H1 (cell line): Measurements from ENCODE around the gene SART1. TPM values are rescaled to one million over a fixed set of nuclear protein-coding genes. Genes with fewer than 3 reads are reported as not detected.

Source experiments
- CTCF ChIA-PET: fragments of 300-600 bp; sonication (Branson Sonifier 250); formaldehyde crosslinking; loops from one replicate; lab custom pipeline; 2021; ENCODE audit not compliant: partially characterized antibody; lab: Charles Lee
- POLR2A ChIA-PET: fragments of 300-600 bp; sonication (Branson Sonifier 250); formaldehyde crosslinking; loops from one replicate; lab custom pipeline; 2021; ENCODE audit warnings: inconsistent platforms; ENCODE audit not compliant: partially characterized antibody; lab: Charles Lee
- DNase-seq, 2 experiments: peaks; one replicate each; pipeline versions ENCODE4 v3.0.0 to v3.0.0-alpha.2; 2010 to 2022; ENCODE audit warnings: low spot score in 2 of 2, low read depth in 1 of 2, mixed read lengths in 1 of 2
- FAIRE-seq: peaks from 2 replicates; lab custom pipeline; 2011; peaks lifted over from hg19 to GRCh38; lab: Jason Lieb, UNC
- H2AFZ ChIP-seq: 2 replicates; pipeline ENCODE4 v1.8.1; 2012; ENCODE audit warnings: low read length, inconsistent platforms
- H2AK5ac ChIP-seq: 2 replicates; pipeline ENCODE4 v1.6.1; 2013; ENCODE audit warnings: low read depth, low read length
- H2BK120ac ChIP-seq: replicated peaks from 2 replicates; pipeline ENCODE3; 2013; ENCODE audit warnings: low read depth, low read length, inconsistent platforms
- H2BK12ac ChIP-seq: 2 replicates; pipeline ENCODE4 v1.6.1; 2013; ENCODE audit warnings: low read depth, low read length
- H2BK15ac ChIP-seq: 2 replicates; pipeline ENCODE4 v1.6.1; 2013; ENCODE audit warnings: low read length
- H2BK20ac ChIP-seq: 2 replicates; pipeline ENCODE4 v1.6.1; 2013; ENCODE audit warnings: low read length
- H2BK5ac ChIP-seq: 2 replicates; pipeline ENCODE4 v1.6.1; 2013; ENCODE audit warnings: low read depth, low read length
- H3K14ac ChIP-seq: 2 replicates; pipeline ENCODE4 v1.6.1; 2013; ENCODE audit warnings: inconsistent platforms; ENCODE audit not compliant: insufficient read length
- H3K18ac ChIP-seq: 2 replicates; pipeline ENCODE4 v1.6.1; 2013; ENCODE audit warnings: low read length; ENCODE audit errors: extremely low read depth
- H3K23ac ChIP-seq: 2 replicates; pipeline ENCODE4 v1.6.1; 2013; ENCODE audit warnings: inconsistent platforms; ENCODE audit not compliant: insufficient read length
- H3K23me2 ChIP-seq: 2 replicates; pipeline ENCODE4 v1.6.1; 2013; ENCODE audit warnings: low read depth, low read length
- H3K27ac ChIP-seq: 2 replicates; pipeline ENCODE4 v1.6.1; 2011; ENCODE audit warnings: low read depth, low read length, inconsistent platforms
- H3K27me3 ChIP-seq, 4 experiments: replicated peaks in 1 of 4; 1 replicate in 1 of 4; 2 replicates in 3 of 4; pipeline versions ENCODE4 v1.6.1 to v1.8.1; 2011 to 2013; ENCODE audit warnings: low read length in 3 of 4, mild to moderate bottlenecking in 3 of 4, inconsistent platforms in 2 of 4, mixed read lengths in 2 of 4, moderate library complexity in 1 of 4; ENCODE audit not compliant: control insufficient read depth in 3 of 4, insufficient read depth in 3 of 4; ENCODE audit errors: extremely low read depth in 1 of 4
- H3K36me3 ChIP-seq, 4 experiments: 2 replicates each; pipeline versions ENCODE4 v1.6.1 to v1.8.1; 2011 to 2013; ENCODE audit warnings: mild to moderate bottlenecking in 4 of 4, low read length in 3 of 4, moderate library complexity in 2 of 4, control low read depth in 1 of 4, inconsistent platforms in 1 of 4; ENCODE audit not compliant: insufficient read depth in 4 of 4, control insufficient read depth in 2 of 4
- H3K4ac ChIP-seq: replicated peaks from 2 replicates; pipeline ENCODE3; 2013; ENCODE audit warnings: low read length, low read depth, mixed read lengths, inconsistent platforms; ENCODE audit not compliant: insufficient read length
- H3K4me1 ChIP-seq, 4 experiments: replicated peaks in 1 of 4; 1 replicate in 1 of 4; 2 replicates in 3 of 4; pipeline versions ENCODE4 v1.6.1 to v1.8.1; 2011 to 2013; ENCODE audit warnings: low read length in 3 of 4, inconsistent platforms in 2 of 4, mixed read lengths in 1 of 4; ENCODE audit not compliant: insufficient read depth in 4 of 4, control insufficient read depth in 3 of 4
- H3K4me2 ChIP-seq, 2 experiments: 2 replicates each; pipeline versions ENCODE4 v1.6.1 to v1.8.1; 2011 to 2013; ENCODE audit warnings: low read depth in 2 of 2, low read length in 2 of 2, control low read depth in 1 of 2, inconsistent platforms in 1 of 2, mild to moderate bottlenecking in 1 of 2; ENCODE audit not compliant: insufficient read depth in 1 of 2
- H3K4me3 ChIP-seq, 4 experiments: fragments of 200-600, 300-600 bp in 1 of 4; sonication (generic), shearing (Covaris generic), sonication (Bioruptor Twin) in 1 of 4; 2 replicates each; pipeline versions ENCODE4 v1.5.1 to v1.8.1; 2011 to 2016; ENCODE audit warnings: low read length in 4 of 4, low read depth in 3 of 4, control low read depth in 2 of 4, inconsistent platforms in 2 of 4, mild to moderate bottlenecking in 2 of 4, mixed read lengths in 1 of 4, moderate library complexity in 1 of 4; ENCODE audit not compliant: insufficient read depth in 2 of 4; ENCODE audit errors: extremely low read depth in 1 of 4
- H3K56ac ChIP-seq: replicated peaks from 2 replicates; pipeline ENCODE3; 2013; ENCODE audit warnings: low read depth, mild to moderate bottlenecking, mixed read lengths, low read length, inconsistent platforms; ENCODE audit not compliant: insufficient read length
- H3K79me1 ChIP-seq: 2 replicates; pipeline ENCODE4 v1.6.1; 2013; ENCODE audit warnings: low read depth, low read length, control low read depth
- H3K79me2 ChIP-seq, 2 experiments: 2 replicates each; pipeline versions ENCODE4 v1.6.1 to v1.8.1; 2012 to 2013; ENCODE audit warnings: low read length in 2 of 2, mild to moderate bottlenecking in 2 of 2, inconsistent platforms in 1 of 2; ENCODE audit not compliant: insufficient read depth in 2 of 2, control insufficient read depth in 1 of 2
- H3K9ac ChIP-seq, 4 experiments: replicated peaks in 1 of 4; 1 replicate in 1 of 4; 2 replicates in 3 of 4; pipeline versions ENCODE4 v1.6.1 to v1.8.1; 2011 to 2013; ENCODE audit warnings: low read depth in 3 of 4, low read length in 3 of 4, control low read depth in 2 of 4, mild to moderate bottlenecking in 2 of 4, moderate library complexity in 2 of 4, inconsistent platforms in 1 of 4; ENCODE audit errors: extremely low read depth in 1 of 4
- H3K9me3 ChIP-seq, 2 experiments: 2 replicates each; pipeline versions ENCODE4 v1.6.1 to v1.8.1; 2012 to 2013; ENCODE audit warnings: mild to moderate bottlenecking in 2 of 2, moderate library complexity in 2 of 2, control low read depth in 1 of 2, inconsistent platforms in 1 of 2, low read depth in 1 of 2, low read length in 1 of 2, mixed read lengths in 1 of 2; ENCODE audit not compliant: insufficient read depth in 2 of 2
- H4K20me1 ChIP-seq, 2 experiments: replicated peaks in 1 of 2; 2 replicates each; pipeline versions ENCODE3 to v1.8.1; 2011 to 2013; ENCODE audit warnings: inconsistent platforms in 2 of 2, low read length in 2 of 2, mild to moderate bottlenecking in 1 of 2; ENCODE audit not compliant: insufficient read depth in 2 of 2, control insufficient read depth in 1 of 2
- H4K5ac ChIP-seq: 2 replicates; pipeline ENCODE4 v1.6.1; 2013; ENCODE audit warnings: low read length, low read depth, mixed read lengths, inconsistent platforms; ENCODE audit not compliant: insufficient read length
- H4K8ac ChIP-seq: 2 replicates; pipeline ENCODE4 v1.8.0; 2013; ENCODE audit warnings: mild to moderate bottlenecking, moderate library complexity, low read length, inconsistent platforms; ENCODE audit not compliant: insufficient read depth; ENCODE audit errors: extremely low read depth
- H4K91ac ChIP-seq: replicated peaks from 2 replicates; pipeline ENCODE3; 2013; ENCODE audit warnings: low read length, mixed read lengths, inconsistent platforms; ENCODE audit not compliant: insufficient read length
- EZH2 ChIP-seq: fragments of 200-600 bp; sonication (generic); IDR thresholded peaks from 2 replicates; pipeline ENCODE4 v1.7.1; 2012; ENCODE audit warnings: low read depth, mild to moderate bottlenecking, moderate library complexity, low read length, inconsistent platforms; ENCODE audit not compliant: severe bottlenecking
- NANOG ChIP-seq: IDR thresholded peaks from 2 replicates; pipeline ENCODE4 v1.6.1; 2011; ENCODE audit warnings: low read length, low read depth, mild to moderate bottlenecking, inconsistent platforms; ENCODE audit not compliant: insufficient read depth, poor library complexity, severe bottlenecking
- POU5F1 ChIP-seq: IDR thresholded peaks from 2 replicates; pipeline ENCODE4 v1.6.1; 2011; ENCODE audit warnings: low read depth, mild to moderate bottlenecking, low read length, moderate library complexity
- RFX5 ChIP-seq: IDR thresholded peaks from 2 replicates; pipeline ENCODE4 v1.6.1; 2011; ENCODE audit warnings: low read depth, low read length, improper control_type of control experiment, borderline replicate concordance
- WGBS, 2 experiments: shearing (Covaris generic) in 1 of 2; methylation state at CpG; one replicate each; pipeline versions ENCODE4 v1.1.6 to v1.1.7; 2013 to 2015; ENCODE audit warnings: low lambda C conversion rate in 2 of 2, mixed read lengths in 2 of 2, inconsistent platforms in 1 of 2, low coverage in 1 of 2, missing lambda C conversion rate in 1 of 2; ENCODE audit not compliant: insufficient replicate concordance in 2 of 2, insufficient coverage in 1 of 2, insufficient read length in 1 of 2; ENCODE audit errors: extremely low coverage in 1 of 2, missing lambda C conversion rate in 1 of 2; 5-methylcytosine and 5-hydroxymethylcytosine counted together
- polyA plus RNA-seq, 7 experiments: library from polyadenylated mRNA; depleted of rRNA in 3 of 7; stranded (reverse) in 5 of 7; unstranded in 2 of 7; fragments of >200 nt in 5 of 7; fragments of 200-250 nt in 2 of 7; gene quantifications; 1 replicate in 5 of 7; 2 replicates in 1 of 7; 4 replicates in 1 of 7; pipeline versions ENCODE4 v1.2.1 to v1.2.3, GENCODE V29; 2011 to 2013; ENCODE audit warnings: missing spikeins in 2 of 7, mixed read lengths in 2 of 7
- total RNA-seq: library from RNA; stranded (reverse); fragmentation: NEBNext Ultra II Directional; extraction: Animal tissue kit (Norgen Biotek cat#: 25700); gene quantifications from 2 replicates; pipeline ENCODE4 v1.2.1, GENCODE V29; 2021
- TF ChIP-seq, protein P1 (sequence below): IDR thresholded peaks from 2 replicates; pipeline ENCODE4 v1.6.1; 2012; ENCODE audit warnings: low read length, inconsistent platforms

SART1 gene
- total and polyA plus RNA-seq, 2 of the 8 experiments (the other 6 are each of a cell fraction or from before 2014, with no cell fraction given) = 9.7 to 46.1 TPM

DNA sequence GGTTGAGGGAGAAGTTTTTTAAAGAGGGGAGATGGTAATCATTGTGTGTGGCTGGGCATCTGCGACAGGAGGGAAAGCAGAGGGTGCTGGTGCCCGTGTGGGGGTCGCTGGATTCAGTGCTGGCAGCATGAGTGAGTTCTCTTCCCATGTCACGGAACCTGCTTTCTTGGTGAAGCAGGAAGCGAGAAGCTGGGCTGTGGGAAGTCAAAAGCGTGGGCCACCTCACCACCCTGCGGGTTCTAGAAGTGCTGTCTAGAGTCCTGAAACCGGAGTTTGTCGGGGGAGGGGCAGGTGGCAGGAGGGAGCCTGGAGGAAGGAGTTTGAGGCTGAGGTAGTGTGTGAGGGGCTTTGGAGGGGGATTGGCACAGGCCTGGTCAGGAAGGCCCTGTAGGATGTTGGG, 14.2 kb downstream of the SART1 start:
- no peak overlapping the region for H2AK5ac ChIP-seq
- H3K14ac ChIP-seq = no peak overlapping the region
- 94% methylated on average over 9 of the region's 9 CpGs; no CpG with 5 or more reads in 1 of the 2 experiments for WGBS, 2 experiments
- H3K9ac ChIP-seq = no peak overlapping the region
- H3K9me3 ChIP-seq = no peaks in the 10 kb centered on the region
- no peak overlapping the region for H4K91ac ChIP-seq
- no peak overlapping the region for H2BK5ac ChIP-seq
- H3K36me3 ChIP-seq = peaks cover 6 to 25% (median 22%) of the 10 kb centered on the region in 4 experiments; a peak in 7 of 8 replicates
- ChIA-PET CTCF (interaction anchor here (0.7 to 18.4 kb wide), 6 partner anchors 12 to 600 kb away, joined by 3 to 281 read pairs (median 5); partner anchors contain the start of genes CCDC85B and FIBP), POLR2A (interaction anchor here (0.7 to 2.2 kb wide), 6 partner anchors 11 to 196 kb away, joined by 3 to 11 read pairs (median 4); no protein-coding TSS in a partner anchor)
- H3K79me1 ChIP-seq = no peaks in the 10 kb centered on the region
- H2BK15ac ChIP-seq = no peak overlapping the region
- H2BK120ac ChIP-seq = no peak overlapping the region
- peaks cover 0 to 2% of the 10 kb centered on the region in 2 experiments for H4K20me1 ChIP-seq
- H3K4me2 ChIP-seq = no peak overlapping the region
- H4K5ac ChIP-seq = no peak overlapping the region
- H3K56ac ChIP-seq = no peak overlapping the region
- no peak overlapping the region for H3K4ac ChIP-seq
- no peak overlapping the region for H3K4me3 ChIP-seq
- DNase-seq (no peak), FAIRE-seq (no peak)
- no peak overlapping the region for H3K23ac ChIP-seq
- no peaks in the 10 kb centered on the region for H3K23me2 ChIP-seq
- no peak overlapping the region for H2BK12ac ChIP-seq
- TF ChIP-seq EZH2 (no peak), RFX5 (no peak), NANOG (no peak), POU5F1 (no peak)
- TF ChIP-seq, protein P1, sequence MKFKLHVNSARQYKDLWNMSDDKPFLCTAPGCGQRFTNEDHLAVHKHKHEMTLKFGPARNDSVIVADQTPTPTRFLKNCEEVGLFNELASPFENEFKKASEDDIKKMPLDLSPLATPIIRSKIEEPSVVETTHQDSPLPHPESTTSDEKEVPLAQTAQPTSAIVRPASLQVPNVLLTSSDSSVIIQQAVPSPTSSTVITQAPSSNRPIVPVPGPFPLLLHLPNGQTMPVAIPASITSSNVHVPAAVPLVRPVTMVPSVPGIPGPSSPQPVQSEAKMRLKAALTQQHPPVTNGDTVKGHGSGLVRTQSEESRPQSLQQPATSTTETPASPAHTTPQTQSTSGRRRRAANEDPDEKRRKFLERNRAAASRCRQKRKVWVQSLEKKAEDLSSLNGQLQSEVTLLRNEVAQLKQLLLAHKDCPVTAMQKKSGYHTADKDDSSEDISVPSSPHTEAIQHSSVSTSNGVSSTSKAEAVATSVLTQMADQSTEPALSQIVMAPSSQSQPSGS = no peak
- H3K27me3 ChIP-seq = no peaks in the 10 kb centered on the region
- H2BK20ac ChIP-seq = no peak overlapping the region
- no peak overlapping the region for H3K27ac ChIP-seq
- H3K79me2 ChIP-seq = no peaks in the 10 kb centered on the region
- H2AFZ ChIP-seq = no peak overlapping the region
- H3K4me1 ChIP-seq = no peaks in the 10 kb centered on the region
- H3K18ac ChIP-seq = no peak overlapping the region
- no peak overlapping the region; the same call in 1 of the 2 replicates for H4K8ac ChIP-seq
